CD4-positive, alpha-beta T cell treated with Interleukin-1 beta for 1 hour (primary cell): Measurements from ENCODE around the gene NCK2.
A peak's percentile ranks its signal among the peaks of the same experiment; 100 is the strongest.

Experiments
- DNase-seq, 2 donors: peaks; one replicate each; pipeline ENCODE4 v3.0.0-alpha.2; 2020 to 2022

Gene NCK2

DNA sequence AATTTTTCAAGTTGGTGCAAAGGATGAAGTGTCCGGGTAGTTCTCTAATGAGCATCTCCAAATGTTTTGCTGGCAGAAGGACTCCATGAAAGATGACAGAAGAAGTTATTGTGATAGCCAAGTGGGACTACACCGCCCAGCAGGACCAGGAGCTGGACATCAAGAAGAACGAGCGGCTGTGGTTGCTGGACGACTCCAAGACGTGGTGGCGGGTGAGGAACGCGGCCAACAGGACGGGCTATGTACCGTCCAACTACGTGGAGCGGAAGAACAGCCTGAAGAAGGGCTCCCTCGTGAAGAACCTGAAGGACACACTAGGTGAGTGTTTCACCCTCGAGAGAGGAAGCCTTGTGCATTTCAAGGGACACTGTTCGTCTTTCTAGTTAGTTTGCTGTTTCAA is 110.3 kb downstream of the NCK2 start:
- DNase-seq = no peak

DNA sequence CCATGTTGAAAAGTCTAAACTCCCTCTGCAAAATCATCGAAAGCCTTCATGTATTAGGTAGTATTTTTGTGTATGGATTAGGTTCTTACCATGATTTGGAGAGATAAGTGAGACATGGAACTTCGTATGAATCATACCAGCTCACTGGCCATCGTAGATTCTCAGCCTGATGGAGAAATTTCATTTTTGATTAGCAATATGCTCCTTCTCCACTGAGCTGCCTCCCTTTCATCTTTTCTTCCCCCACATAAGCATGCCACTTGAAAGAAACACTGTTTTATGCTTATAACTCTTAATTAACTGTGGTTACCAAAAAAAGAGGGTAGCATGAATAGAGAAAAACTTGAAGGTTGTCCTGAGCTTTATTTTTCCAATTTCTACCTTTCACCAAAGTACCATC is 111.9 kb downstream of the NCK2 start:
- DNase-seq = peak in 1 of 2 donors; percentile 51

GRCh38 chr2:105857076-105857740 is 112.5 kb downstream of the NCK2 start:
- DNase-seq = peak in 1 of 2 donors; percentile 72

DNA sequence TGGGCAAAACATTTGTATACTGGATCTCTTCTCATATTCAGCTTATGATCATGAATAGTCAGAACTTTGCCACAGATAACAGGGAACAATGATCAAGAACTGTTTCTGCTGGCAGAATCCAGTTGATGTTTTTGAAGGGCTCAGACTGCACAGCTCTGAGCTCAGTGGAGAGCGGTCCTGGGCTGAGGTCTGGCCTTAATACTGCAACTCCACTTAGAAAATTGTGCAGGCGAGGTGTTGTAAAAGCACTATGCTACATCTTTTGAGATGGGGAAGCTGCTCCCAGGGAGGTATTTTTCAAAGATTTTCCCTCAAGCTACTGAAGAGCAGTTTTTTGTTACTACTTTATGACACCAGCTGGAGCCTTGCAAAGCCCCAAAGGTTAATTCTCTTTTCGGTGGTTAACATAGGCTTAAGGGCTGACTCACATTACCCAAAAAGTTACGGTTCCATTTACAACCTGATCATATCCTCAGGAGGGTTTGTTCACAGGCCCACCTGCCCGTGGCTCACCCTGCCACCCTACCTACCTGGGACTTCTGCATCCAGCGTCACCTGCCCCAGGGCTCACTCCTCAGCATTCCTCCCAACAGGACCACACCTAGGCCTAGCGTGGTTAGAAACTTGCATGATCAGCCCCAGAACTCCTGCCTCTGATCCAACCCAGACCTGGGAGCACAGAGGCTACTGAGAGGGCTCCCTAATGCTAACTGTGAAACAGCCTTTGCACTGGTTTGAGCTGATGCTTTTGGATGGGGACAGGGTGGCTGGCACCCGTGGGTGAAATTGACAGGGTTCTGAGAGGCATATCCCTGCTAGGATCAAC is 114.4 kb downstream of the NCK2 start:
- no peak for DNase-seq

- DNase-seq = no peak
These were observed 114.9 kb downstream of the NCK2 start for GRCh38 chr2:105859694-105859951.

DNA sequence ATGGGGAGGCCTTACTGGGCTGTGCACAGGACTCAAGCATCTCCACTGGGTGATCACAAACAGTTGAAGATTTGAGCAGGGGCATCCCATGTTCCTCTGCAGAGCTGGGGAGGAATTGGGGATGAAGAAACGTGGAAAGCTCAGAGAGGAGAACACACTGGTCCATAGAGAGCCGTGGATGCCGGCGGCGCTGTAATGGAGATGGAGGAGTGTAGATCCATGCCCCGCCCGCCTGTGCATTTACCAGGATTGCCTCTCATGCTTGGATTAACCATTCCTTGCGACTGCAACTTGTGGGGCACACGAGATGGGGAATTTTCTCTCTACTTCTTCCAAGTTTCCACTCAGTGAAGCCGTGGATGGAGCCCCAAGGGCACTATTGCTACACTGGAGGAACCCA is 115.9 kb downstream of the NCK2 start:
- DNase-seq = no peak

- DNase-seq = peak; percentile 13 to 44
These were observed 116.5 kb downstream of the NCK2 start for GRCh38 chr2:105861200-105861599.

GRCh38 chr2:105862843-105863242 is 118.1 kb downstream of the NCK2 start:
- no peak for DNase-seq

- peak in 1 of 2 donors; percentile 47 for DNase-seq
These were observed 119.5 kb downstream of the NCK2 start for GRCh38 chr2:105864262-105864661.

- no peak for DNase-seq
These were observed 120.7 kb downstream of the NCK2 start for GRCh38 chr2:105865222-105865913.

GRCh38 chr2:105866216-105867185 is 121.8 kb downstream of the NCK2 start:
- no peak for DNase-seq

GRCh38 chr2:105867587-105867986 is 122.9 kb downstream of the NCK2 start:
- no peak for DNase-seq

GRCh38 chr2:105868060-105868459 is 123.3 kb downstream of the NCK2 start:
- DNase-seq = no peak

DNA sequence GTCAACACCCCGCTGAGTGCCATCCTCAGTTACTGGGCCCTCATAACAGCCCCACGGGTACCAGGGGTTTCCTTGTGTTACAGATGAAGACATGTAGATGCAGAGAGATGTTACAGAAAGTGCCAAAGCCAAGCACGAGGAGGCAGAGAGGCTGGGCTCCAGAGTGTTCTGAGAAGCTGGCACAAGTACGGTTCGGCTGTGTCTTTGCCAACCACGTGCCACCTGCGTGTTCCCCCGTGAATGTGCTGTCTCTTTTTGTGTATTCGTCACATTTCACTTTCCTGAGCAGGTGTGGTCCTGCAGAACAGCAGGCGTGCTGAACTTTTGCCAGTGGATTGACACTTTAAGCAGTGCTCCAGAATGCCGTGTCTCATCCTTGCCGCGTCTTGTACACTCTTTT is 124.6 kb downstream of the NCK2 start:
- DNase-seq = no peak

- DNase-seq = no peak
These were observed 125.3 kb downstream of the NCK2 start for GRCh38 chr2:105870062-105870461.

GRCh38 chr2:105870858-105871257 is 126.1 kb downstream of the NCK2 start:
- no peak for DNase-seq

DNA sequence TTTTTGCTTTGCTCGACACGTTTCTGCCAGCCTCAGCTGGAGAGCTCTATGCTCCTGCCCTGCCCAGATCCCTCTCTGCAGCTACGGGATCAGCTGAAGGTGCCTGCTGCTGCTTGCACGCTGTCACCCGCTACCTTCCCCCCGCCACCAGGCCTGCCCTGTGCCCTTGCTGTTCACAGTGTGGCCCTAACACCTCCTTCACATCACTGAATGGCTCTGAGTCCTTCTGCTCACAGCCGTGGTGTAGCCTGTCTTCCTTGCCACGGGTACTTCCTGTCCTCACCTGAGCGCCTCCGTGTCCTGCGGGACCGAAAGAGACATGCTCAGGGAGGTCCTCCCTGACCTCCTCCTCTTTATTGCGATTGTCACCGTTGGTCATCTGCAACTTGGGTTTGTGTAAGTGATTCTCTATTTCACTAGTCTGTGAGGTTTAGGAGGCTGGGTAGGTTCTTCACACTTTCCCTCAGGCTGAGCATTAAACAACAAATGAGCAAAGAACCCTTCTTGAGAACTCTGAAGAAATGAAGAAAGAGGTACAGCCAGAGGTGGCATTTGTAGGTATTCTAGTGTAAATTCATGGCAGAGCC is 127.5 kb downstream of the NCK2 start:
- DNase-seq = peak in 1 of 2 donors; percentile 26

DNA sequence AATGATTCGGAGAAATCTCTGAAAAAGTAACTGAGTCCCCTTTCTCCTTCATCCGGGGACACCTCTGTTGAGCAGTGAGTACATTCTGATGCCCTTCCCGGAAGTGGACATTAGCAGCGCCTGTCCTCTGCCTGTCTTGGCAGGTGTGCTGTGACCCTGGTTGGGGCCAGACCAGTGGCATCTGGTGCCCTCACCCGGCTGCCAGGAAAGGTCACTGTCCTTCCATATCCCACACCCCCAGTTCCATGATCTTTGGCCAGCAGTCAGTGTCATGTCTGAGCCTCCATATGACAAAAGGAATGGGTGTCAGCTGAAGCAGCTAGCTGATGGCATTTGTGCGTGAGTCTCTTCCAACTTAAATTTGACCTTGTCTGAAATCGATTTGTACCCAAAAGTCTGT is 128.1 kb downstream of the NCK2 start:
- no peak for DNase-seq

DNA sequence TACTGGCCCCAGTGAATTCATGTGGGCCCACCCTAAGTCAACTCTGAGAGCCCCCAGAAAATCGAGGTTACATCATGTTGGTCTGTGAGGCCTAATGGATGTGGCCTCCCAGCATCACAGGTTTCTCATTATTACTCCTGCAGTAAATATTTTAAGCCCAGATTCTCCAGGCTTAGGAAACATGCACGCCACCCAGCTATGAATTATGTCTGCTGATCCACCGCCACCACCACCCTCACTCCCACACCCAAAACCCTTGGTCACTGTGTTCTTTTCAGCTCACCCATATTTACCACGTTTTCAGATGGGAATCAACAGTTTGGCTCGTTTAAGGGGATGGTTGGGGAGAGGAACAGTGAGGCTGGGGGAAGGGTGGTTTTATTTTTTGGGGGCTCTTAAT is 128.6 kb downstream of the NCK2 start:
- no peak for DNase-seq

- DNase-seq = peak; percentile 51 to 64
These were observed 129.0 kb downstream of the NCK2 start for GRCh38 chr2:105873721-105874120.

GRCh38 chr2:105874466-105874865 is 129.8 kb downstream of the NCK2 start:
- no peak for DNase-seq

DNA sequence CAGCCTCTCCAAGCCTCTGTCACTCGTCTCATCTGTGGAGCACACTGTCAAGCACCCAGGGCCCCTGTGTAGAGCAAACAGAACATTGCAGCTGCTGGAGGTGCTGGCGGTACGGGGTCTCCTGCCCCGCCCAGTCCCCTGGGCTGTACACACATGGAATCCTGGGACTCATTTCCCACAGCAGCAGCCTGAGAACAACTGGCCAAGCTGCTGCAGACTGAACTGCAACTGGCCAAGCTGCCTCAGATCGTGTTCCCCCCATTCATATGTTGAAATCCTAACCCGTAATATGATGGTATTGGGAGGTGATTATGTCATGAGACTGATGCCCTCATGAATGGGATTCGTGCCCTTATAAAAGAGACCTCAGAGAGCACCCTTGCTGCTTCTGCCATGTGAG is 130.5 kb downstream of the NCK2 start:
- no peak for DNase-seq

- no peak for DNase-seq
These were observed 131.5 kb downstream of the NCK2 start for GRCh38 chr2:105876191-105876590.
